ENCODE results near the gene NEGR1.

The NEGR1 gene

GRCh38 chr1:71839876-71840275 lies 442.5 kb downstream of the NEGR1 start:
- no peak for TF ChIP-seq CTCF (IDR thresholded peaks at IDR 0.05)

- no peak for TF ChIP-seq CTCF (IDR thresholded peaks at IDR 0.05)
These were observed 445.4 kb downstream of the NEGR1 start for GRCh38 chr1:71836904-71837303.

- no peak for TF ChIP-seq CTCF (IDR thresholded peaks at IDR 0.05)
These were observed 446.9 kb downstream of the NEGR1 start for GRCh38 chr1:71835442-71835813.

- TF ChIP-seq CTCF (IDR thresholded peaks at IDR 0.05), result no peak
These were observed 447.5 kb downstream of the NEGR1 start for GRCh38 chr1:71834601-71835441.

GRCh38 chr1:71831646-71832045 lies 450.7 kb downstream of the NEGR1 start:
- TF ChIP-seq CTCF (IDR thresholded peaks at IDR 0.05), result no peak

GRCh38 chr1:71829346-71829745 lies 453.0 kb downstream of the NEGR1 start:
- no peak for TF ChIP-seq CTCF (IDR thresholded peaks at IDR 0.05)

- no peak for TF ChIP-seq CTCF (IDR thresholded peaks at IDR 0.05)
These were observed 453.8 kb downstream of the NEGR1 start for GRCh38 chr1:71828431-71829012.
